DMS 273 treated with DMSO at 0.1 percent for 48 hours (cell line): ENCODE results near the gene ZBTB49.

Experiments used
- DNase-seq: peaks from one replicate; lab custom pipeline; 2025; lab: John Stamatoyannopoulos, UW

ZBTB49 gene

GRCh38 chr4:4281787-4282186 is 8.3 kb upstream of the ZBTB49 start:
- DNase-seq = no peak

GRCh38 chr4:4284827-4285618 is 5.0 kb upstream of the ZBTB49 start:
- DNase-seq = no peak

GRCh38 chr4:4288098-4288497 is 2.0 kb upstream of the ZBTB49 start:
- no peak for DNase-seq

- DNase-seq = no peak
Observed at GRCh38 chr4:4289055-4289454, 996 bp upstream of the ZBTB49 start.

DNA sequence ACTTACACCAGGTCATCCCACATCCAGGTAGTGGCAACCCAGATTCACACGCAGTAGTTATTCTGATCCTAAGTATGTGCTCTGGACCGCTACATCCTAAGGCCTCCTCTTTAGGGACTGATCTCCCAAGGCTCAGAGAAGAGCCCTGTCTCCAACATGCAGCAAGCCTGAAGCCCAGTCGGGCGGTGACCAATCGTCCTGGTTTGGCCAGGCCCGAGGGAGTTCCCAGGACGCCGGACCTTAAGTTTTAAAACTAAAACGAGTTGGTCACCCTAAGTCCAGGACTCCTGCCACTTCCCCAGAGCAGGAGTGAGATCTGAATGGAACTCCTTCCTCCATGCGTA is 482 bp upstream of the ZBTB49 start:
- DNase-seq = no peak

DNA sequence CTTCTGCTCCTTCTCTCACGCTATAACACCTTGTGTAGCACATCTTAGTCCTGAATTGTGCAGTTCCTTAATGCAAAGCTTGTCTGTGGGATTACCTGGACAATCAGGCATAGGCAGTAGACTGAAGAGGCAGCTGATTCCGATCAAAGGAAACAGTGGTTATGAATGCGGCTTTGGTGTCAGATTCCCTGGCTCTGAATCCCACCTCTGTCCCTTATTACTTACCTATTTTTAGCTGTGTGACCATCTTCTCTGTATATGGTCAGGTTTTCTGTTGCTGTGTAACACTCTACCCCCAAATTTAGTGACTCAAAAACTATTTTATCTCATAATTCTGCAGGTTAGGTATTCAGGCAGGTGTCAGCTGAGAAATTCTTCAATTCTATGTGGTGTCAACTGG is 3.2 kb downstream of the ZBTB49 start:
- no peak for DNase-seq

- no peak for DNase-seq
Observed at GRCh38 chr4:4296283-4296846, 6.3 kb downstream of the ZBTB49 start.

DNA sequence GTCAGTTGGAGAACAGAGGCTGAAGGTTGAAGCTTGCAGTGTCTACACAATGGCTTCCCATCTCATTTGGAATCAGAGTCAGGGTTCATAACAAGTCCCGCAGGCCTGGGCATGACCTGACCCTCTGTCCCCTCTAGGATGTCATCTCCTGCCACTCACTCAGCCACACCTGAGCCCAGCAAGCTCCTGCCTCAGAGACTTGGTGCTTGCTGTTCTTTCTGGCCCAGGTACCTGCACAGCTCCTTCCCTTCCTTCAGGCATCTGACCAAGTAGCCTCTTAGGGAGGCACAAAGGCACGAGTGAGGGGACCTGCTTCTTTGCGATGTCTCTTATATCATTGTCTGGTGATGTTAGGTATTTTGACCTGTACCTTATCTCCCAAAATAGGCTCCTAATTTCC is 9.0 kb downstream of the ZBTB49 start:
- no peak for DNase-seq

- no peak for DNase-seq
Observed at GRCh38 chr4:4302001-4302400, 11.9 kb downstream of the ZBTB49 start.

- DNase-seq = no peak
Observed at GRCh38 chr4:4302416-4302815, 12.4 kb downstream of the ZBTB49 start.

GRCh38 chr4:4306920-4307319 is 16.9 kb downstream of the ZBTB49 start:
- DNase-seq = no peak

GRCh38 chr4:4308800-4309441 is 18.9 kb downstream of the ZBTB49 start:
- no peak for DNase-seq

DNA sequence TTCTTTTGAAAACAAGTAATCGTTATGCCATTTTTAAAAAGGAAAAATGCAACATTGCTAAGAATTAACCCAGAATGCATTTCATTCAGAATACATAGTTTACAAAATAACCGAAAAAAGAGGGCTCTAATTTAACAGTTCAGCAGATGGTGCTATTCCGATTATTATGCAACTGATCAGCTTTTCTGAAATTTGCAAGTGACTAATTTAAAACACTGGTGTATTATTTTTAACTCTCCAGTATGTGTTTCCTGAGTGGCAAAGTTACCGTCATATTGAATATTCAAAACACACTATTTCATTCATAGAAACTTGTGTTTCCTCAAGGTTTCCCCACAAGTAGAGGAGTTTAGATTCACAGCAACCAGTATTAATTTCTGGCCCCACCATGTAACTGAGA is 21.1 kb downstream of the ZBTB49 start:
- DNase-seq = no peak

DNA sequence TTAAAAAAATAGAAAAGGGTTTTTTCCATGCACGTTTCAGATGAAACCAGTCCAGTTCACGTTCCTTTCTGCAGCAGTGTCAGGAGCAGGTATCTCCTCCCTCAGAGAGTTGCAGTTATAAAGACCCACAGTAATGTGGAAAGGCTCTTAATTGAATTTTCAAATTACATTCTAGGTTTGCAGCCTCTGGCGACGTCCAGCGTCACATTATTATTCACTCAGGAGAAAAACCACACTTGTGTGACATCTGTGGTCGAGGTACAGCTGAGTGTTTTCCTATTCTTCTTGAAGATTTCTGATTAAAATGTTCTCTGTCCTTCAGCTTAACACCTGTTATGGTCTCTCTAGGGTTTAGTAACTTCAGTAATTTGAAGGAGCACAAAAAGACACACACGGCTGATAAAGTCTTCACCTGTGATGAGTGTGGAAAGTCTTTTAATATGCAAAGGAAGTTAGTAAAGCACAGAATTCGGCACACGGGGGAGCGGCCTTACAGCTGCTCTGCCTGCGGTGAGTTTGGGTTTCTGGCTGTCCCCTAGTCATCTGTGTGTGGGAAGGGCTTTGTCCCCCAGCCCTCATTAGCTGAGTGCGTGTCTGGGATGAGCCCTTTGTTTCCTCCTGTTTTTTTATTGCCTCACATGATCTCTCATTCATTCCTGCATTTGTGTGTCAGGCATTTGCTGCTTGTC is 25.6 kb downstream of the ZBTB49 start:
- DNase-seq = no peak

DNA sequence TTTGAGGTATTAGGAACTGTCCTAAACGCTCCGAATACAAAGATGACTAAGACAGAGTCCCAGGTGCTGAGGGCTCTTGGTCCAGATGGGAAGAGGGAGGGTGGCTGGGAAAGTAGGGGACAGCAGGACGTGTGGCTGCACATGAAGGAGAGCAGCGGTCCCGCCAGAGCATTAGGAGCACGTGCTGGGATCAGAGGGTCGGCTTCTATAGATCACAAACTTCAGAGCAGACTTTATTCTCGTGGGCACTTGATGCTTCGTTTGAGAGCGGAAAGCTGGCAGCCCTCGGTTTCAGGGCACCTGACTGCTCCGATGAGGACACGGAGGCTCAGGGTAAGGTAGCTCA is 26.1 kb downstream of the ZBTB49 start:
- no peak for DNase-seq

DNA sequence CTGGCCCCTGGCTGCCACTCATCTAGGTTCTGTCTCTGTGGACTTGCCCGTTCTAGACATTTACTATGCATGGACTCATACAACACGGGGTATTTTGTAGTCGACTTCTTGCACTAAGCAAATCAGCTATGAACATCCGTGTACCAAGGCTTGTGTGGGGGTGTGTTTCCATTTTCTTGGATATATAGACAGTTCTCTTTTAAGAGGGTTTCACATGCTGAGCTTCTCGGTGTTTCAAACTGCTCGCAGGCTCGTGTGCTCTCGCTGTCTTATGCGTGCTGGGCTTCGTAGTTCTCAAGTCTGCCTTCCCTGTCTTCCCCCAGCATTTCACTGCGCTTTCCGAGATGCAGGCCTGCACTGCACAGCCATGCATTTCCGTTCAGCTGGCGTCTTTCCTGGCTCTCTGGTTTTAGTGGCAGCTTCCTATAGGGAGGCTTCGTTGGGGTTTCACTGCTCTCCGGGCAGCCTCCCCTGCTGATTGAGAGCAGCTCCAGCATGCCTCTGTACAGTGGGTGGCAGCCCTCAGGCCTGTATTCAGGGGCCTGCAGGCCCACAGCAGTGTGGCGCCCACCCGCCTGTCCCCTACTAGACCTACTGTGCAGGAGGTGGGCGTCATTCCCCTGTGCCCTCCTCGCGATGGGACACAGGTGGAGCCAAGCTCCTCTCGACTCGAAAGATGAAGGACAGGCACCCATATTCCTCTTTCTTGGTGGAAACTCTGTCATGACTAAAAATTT is 27.6 kb downstream of the ZBTB49 start:
- DNase-seq = no peak

- no peak for DNase-seq
Observed at GRCh38 chr4:4320528-4320927, 30.5 kb downstream of the ZBTB49 start.

- DNase-seq = no peak
Observed at GRCh38 chr4:4320951-4321714, 31.1 kb downstream of the ZBTB49 start.

GRCh38 chr4:4321951-4322688 is 32.1 kb downstream of the ZBTB49 start:
- no peak for DNase-seq

DNA sequence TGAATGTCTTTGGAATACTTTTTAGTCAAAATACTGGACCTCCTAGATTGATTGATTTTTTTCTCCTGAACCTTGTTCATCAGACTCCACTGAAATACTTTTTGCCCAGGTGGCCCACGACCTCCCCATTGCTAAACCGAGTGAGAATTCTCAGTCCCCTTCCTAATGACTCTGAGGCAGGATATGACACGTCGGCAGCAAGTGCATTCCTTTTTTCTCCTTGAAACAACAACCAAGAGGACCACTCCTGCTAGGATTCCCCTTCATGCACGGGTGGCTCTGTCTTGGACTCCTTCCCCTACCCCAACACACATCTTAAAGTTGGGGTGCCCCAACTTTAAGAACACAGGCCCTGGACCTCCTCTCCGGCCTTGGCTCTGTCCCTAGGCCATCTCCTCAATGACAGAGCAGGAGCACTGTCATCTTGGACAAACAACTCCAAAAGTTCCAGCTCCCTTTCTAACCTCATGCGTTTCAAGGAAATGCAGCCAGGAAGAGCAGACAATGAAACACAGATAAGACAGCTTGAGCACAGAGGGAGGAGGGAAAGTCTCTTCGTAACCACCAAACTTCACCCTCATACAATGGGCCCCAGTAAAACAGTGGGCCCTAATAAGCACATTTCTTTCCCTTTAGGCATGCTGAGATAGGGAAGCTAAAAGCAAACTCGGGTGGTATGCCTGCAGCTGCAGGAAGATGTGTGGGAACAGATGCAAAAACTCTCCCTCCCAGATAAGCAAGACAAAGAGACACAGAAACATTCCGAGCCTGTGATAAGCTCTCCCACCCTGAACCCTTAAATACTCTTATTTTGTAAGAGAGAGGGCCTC is 33.9 kb downstream of the ZBTB49 start:
- DNase-seq = no peak
